Activated T-cell treated with anti-CD3 and anti-CD28 coated beads for 24 hours (primary cell): ENCODE measurements around the gene GBP7.
"Not testable (repeated sequence)": the region's sequence is repeated elsewhere in the genome, so short reads cannot be mapped to it uniquely, and the experiment has no call there.

Experiments used
- DNase-seq: peaks from one replicate; pipeline ENCODE4 v3.0.0-alpha.2; 2020; ENCODE audit warnings: low read depth

Gene GBP7

GRCh38 chr1:89170170-89171066 lies 5.4 kb downstream of the GBP7 start:
- DNase-seq = no peak

DNA sequence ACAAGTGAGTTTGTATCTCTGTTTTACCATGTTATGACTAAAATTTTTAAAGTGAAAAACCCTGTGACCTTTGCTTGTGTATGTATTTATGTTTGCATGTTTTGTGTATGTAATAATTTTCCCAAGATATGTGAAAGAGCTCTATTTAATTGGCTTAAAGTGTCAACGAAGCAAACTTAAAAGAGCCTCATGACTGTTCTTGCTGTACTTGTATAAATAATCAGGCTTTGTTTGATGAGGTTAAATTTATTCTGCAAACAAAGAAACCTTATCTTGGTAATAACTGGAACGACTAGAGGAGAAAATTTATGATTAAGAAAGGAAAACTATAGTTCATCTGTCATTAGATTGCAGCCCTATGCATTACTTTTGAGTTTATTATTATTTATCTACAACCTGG lies 6.6 kb downstream of the GBP7 start:
- no peak for DNase-seq

- no peak for DNase-seq
Measured at GRCh38 chr1:89167590-89168230, 8.1 kb downstream of the GBP7 start.

DNA sequence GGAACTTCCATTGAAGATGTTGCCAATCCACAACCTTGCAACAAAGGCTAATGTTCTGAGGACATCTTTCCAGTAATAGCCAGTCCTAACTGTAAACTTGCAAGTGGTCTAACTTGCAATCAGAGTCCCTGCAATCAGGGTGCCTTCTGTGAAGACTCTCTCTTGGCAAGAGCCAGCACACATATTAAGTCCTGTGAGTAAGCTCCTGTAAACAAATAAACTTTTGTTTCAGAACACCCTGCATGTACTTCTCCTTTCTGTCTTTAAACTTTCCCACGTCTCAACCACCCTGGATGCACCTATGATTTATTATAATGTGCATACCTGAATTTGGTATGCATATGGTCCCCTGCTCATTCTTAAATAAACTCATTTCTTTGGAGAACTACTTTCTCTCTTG lies 9.1 kb downstream of the GBP7 start:
- DNase-seq = no peak

- DNase-seq = no peak
Measured at GRCh38 chr1:89165811-89166210, 10.0 kb downstream of the GBP7 start.

- no peak for DNase-seq
Measured at GRCh38 chr1:89151047-89151446, 24.8 kb downstream of the GBP7 start.

GRCh38 chr1:89149976-89150375 lies 25.8 kb downstream of the GBP7 start:
- no peak for DNase-seq

- no peak for DNase-seq
Measured at GRCh38 chr1:89149229-89149628, 26.6 kb downstream of the GBP7 start.

- DNase-seq = no peak
Measured at GRCh38 chr1:89147678-89148658, 27.8 kb downstream of the GBP7 start.

DNA sequence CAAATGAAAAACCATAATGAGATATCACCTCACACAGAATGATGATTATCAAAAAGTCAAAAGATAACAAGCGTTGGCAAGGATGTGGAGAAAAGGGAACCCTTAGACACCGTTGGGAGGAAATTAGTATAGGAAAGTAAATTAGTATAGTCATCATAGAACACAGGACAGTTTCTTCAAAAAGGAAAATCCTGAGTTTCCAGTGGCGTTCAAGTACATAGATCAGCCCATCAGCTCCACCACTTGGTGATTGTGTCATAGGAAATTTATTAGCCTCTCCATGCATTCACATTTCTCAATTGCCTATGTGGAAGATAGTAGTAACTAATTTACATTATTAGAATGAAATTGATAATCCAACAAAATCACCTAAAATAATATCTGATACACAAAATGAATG lies 29.1 kb downstream of the GBP7 start:
- DNase-seq = no peak

DNA sequence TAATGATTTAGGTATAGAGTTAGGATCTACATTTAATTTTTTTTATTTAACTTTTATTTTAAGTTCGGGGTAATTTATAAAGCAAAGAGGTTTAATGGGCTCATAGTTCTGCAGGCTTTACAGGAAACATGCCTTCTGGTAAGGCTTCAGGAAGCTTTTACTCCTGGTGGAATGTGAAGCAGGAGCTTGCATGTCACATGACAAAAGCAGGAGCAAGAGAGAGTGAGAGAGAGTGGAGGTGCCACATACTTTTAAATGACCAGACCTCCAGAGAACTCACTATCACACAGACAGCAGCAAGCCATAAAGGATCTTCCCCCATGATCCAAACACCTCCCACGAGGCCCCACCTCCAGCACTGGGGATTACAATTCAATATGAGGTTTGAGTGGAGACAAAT lies 32.3 kb downstream of the GBP7 start:
- no peak for DNase-seq

GRCh38 chr1:89142160-89142559 lies 33.6 kb downstream of the GBP7 start:
- DNase-seq = no peak

- no peak for DNase-seq
Measured at GRCh38 chr1:89133747-89134146, 42.1 kb downstream of the GBP7 start.

- no peak for DNase-seq
Measured at GRCh38 chr1:89130716-89131115, 45.1 kb downstream of the GBP7 start.

GRCh38 chr1:89129911-89130310 lies 45.9 kb downstream of the GBP7 start:
- DNase-seq = no peak

- not testable (repeated sequence) for DNase-seq
Measured at GRCh38 chr1:89128003-89128458, 47.8 kb downstream of the GBP7 start.

DNA sequence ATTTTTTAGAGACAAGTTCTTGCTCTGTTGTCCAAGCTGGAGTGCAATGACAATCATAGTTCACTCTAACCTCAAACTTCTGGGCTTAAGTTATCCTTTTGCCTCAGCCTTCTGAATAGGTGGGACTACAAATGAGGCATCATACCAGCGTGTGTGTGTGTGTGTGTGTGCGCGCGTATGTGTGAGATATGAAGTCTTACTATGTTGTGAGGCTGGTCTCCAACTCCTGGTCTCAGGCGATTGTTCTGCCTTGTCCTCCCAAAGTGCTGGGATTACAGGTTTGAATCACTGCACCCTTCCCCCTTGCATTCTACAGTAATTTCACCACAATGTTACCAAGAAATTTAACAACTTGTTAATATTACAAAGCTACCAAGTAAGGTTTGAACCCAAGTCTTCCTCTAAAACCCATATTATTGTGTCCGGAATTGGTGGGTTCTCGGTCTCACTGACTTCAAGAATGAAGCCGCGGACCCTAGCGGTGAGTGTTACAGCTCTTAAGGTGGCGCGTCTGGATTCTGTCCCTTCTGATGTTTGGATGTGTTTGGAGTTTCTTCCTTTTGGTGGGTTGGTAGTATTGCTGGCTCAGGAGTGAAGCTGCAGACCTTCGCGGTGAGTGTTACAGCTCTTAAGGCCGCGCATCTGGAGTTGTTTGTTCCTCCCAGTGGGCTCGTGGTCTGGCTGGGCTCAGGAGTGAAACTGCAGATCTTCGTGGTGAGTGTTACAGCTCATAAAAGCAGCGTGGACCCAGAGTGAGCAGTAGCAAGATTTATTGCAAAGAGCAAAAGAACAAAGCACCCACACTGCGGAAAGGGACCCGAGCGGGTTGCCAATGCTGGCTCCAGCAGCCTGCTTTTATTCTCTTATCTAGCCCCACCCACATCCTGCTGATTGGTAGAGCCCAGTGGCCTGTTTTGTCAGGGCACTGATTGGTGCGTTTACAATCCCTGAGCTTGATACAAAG lies 48.9 kb downstream of the GBP7 start:
- DNase-seq = peak; percentile 69

GRCh38 chr1:89125913-89126580 lies 49.8 kb downstream of the GBP7 start, which contains the start of gene GBP2:
Gene GBP2, minus strand, starts transcription at chr1:89126114. Its CDS starts 4,148 bp downstream, at chr1:89121966.
- peak; percentile 21 for DNase-seq

GRCh38 chr1:89125240-89125912 lies 50.4 kb downstream of the GBP7 start:
- DNase-seq = no peak

DNA sequence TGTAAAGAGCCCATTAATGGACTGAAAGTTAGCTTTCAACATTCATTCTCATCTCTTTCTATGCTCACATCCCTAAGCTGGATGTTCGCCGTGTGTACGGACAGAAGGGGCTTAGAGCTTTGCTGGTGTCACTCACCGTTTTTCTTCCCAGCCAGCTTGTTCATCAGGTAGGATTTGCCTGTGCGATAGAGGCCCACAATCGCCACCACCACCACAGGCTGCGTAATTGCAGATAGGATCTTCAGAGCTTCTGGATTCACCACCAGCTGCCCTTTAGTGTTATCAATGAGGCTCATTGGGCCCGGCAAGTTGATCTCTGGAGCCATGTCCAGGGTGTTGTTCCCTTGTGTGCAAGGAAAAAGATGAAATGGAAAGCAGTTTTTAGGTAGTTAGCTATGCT lies 54.2 kb downstream of the GBP7 start:
- no peak for DNase-seq
